A549 (cell line): ENCODE data around the gene CMIP.

Experiments
- CTCF ChIP-seq: fragments of >200 bp; sonication (Bioruptor Twin); formaldehyde crosslinking; IDR thresholded peaks from 3 replicates; pipeline ENCODE4 v1.5.1; 2016
- POLR2A ChIP-seq: IDR thresholded peaks from 2 replicates; pipeline ENCODE4 v1.6.1; 2012; ENCODE audit warnings: mild to moderate bottlenecking, low read length
- RFX5 ChIP-seq: fragments of 450-650 bp; IDR thresholded peaks from 2 replicates; pipeline ENCODE4 v1.7.1; 2014; ENCODE audit warnings: antibody characterized with exemption, mild to moderate bottlenecking, moderate library complexity

DNA sequence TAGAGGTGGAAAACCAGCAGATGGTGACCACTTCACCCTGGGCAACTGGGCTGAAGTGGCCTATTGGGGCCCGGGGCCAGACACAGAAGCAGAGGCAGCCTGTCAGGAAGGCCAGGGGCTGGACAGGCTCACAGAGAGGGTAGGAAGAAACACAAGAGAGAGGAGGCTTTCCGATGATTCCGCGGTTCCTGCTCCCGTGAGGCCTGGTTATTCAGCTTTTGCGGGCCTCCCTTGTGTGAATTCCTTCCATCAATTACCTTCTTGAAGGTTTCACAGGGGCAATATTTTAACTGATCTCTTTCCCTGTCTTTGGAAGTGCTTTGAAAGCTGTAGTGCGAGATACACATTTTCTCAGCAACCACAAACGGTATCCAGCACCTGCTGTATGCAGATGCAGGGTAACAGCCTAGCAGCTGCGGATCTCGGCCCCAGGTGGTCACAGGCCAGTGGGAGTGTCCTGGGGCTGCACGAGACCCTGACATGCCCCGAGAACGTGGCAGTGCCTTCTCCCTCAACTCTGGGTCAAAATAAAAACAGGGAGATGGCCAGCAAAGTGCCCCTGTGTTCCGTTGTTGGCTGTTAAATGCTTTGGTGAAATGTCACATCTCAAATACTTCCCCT lies 11.6 kb upstream of the CMIP start:
- TF ChIP-seq RFX5 (no peak), CTCF (no peak), POLR2A (no peak)
